H9 (cell line): Measurements from ENCODE around the gene SH3BP5. TPM values are rescaled to one million over a fixed set of nuclear protein-coding genes. Genes with fewer than 3 reads are reported as not detected.

Experiments used
- DNase-seq: peaks from one replicate; pipeline ENCODE4 v3.0.0-alpha.2; 2017
- H2AFZ ChIP-seq: one replicate; pipeline ENCODE4 v1.6.1; 2013; ENCODE audit warnings: mild to moderate bottlenecking, low read length, control low read depth, moderate library complexity
- H2AK5ac ChIP-seq: 2 replicates; pipeline ENCODE4 v1.6.1; 2013; ENCODE audit warnings: low read length, control low read depth, mixed read lengths; ENCODE audit not compliant: insufficient read length
- H2BK120ac ChIP-seq: one replicate; pipeline ENCODE4 v1.6.1; 2013; ENCODE audit warnings: low read depth, mild to moderate bottlenecking, low read length, control low read depth, inconsistent platforms; ENCODE audit not compliant: poor library complexity, severe bottlenecking
- H2BK12ac ChIP-seq: 2 replicates; pipeline ENCODE4 v1.6.1; 2013; ENCODE audit warnings: low read length, control low read depth, mixed read lengths, low read depth; ENCODE audit not compliant: insufficient read length
- H2BK15ac ChIP-seq: 2 replicates; pipeline ENCODE4 v1.6.1; 2013; ENCODE audit warnings: low read depth, low read length, control low read depth
- H2BK20ac ChIP-seq: one replicate; pipeline ENCODE4 v1.6.1; 2013; ENCODE audit warnings: low read depth, mild to moderate bottlenecking, low read length, control low read depth, inconsistent platforms; ENCODE audit not compliant: poor library complexity, severe bottlenecking
- H2BK5ac ChIP-seq: 2 replicates; pipeline ENCODE4 v1.6.1; 2013; ENCODE audit warnings: low read length, control low read depth, mixed read lengths; ENCODE audit not compliant: insufficient read length
- H3K14ac ChIP-seq: 2 replicates; pipeline ENCODE4 v1.6.1; 2013; ENCODE audit warnings: low read length, control low read depth; ENCODE audit not compliant: insufficient read depth
- H3K18ac ChIP-seq: 2 replicates; pipeline ENCODE4 v1.6.1; 2013; ENCODE audit warnings: low read depth, mild to moderate bottlenecking, mixed read lengths, low read length, control low read depth; ENCODE audit not compliant: insufficient read length
- H3K23ac ChIP-seq: 2 replicates; pipeline ENCODE4 v1.6.1; 2013; ENCODE audit warnings: low read length, control low read depth, mixed read lengths, low read depth; ENCODE audit not compliant: insufficient read length
- H3K23me2 ChIP-seq: 2 replicates; pipeline ENCODE4 v1.6.1; 2013; ENCODE audit warnings: low read depth, mild to moderate bottlenecking, mixed read lengths, low read length, control low read depth; ENCODE audit not compliant: insufficient read length, poor library complexity, severe bottlenecking
- H3K27ac ChIP-seq: 2 replicates; pipeline ENCODE4 v1.5.1; 2013; ENCODE audit warnings: low read length, control low read depth, mixed read lengths, low read depth; ENCODE audit not compliant: insufficient read length
- H3K27me3 ChIP-seq: 2 replicates; pipeline ENCODE4 v1.6.1; 2013; ENCODE audit warnings: low read length, control low read depth, inconsistent platforms; ENCODE audit not compliant: insufficient read depth
- H3K4ac ChIP-seq: 2 replicates; pipeline ENCODE4 v1.6.1; 2013; ENCODE audit warnings: low read depth, mild to moderate bottlenecking, control low read depth, inconsistent platforms, low read length, moderate library complexity
- H3K4me1 ChIP-seq: 2 replicates; pipeline ENCODE4 v1.6.1; 2013; ENCODE audit warnings: low read length, control low read depth, inconsistent platforms; ENCODE audit not compliant: insufficient read depth
- H3K4me2 ChIP-seq: 2 replicates; pipeline ENCODE4 v1.6.1; 2013; ENCODE audit warnings: low read length, control low read depth, mixed read lengths; ENCODE audit not compliant: insufficient read length, insufficient read depth
- H3K56ac ChIP-seq: 2 replicates; pipeline ENCODE4 v1.6.1; 2013; ENCODE audit warnings: low read depth, mild to moderate bottlenecking, mixed read lengths, low read length, control low read depth; ENCODE audit not compliant: insufficient read length
- H3K79me1 ChIP-seq: 2 replicates; pipeline ENCODE4 v1.6.1; 2013; ENCODE audit warnings: low read depth, mild to moderate bottlenecking, moderate library complexity, low read length, control low read depth, inconsistent platforms; ENCODE audit not compliant: insufficient read depth, poor library complexity, severe bottlenecking
- H3K79me2 ChIP-seq: 2 replicates; pipeline ENCODE4 v1.6.1; 2013; ENCODE audit warnings: low read length, control low read depth, inconsistent platforms; ENCODE audit not compliant: insufficient read depth
- H3K9ac ChIP-seq: 2 replicates; pipeline ENCODE4 v1.6.1; 2013; ENCODE audit warnings: low read length, control low read depth, mixed read lengths; ENCODE audit not compliant: insufficient read length; ENCODE audit errors: extremely low read depth
- H3K9me3 ChIP-seq: one replicate; pipeline ENCODE4 v1.6.1; 2013; ENCODE audit warnings: low read depth, low read length, inconsistent platforms; ENCODE audit not compliant: control insufficient read depth
- H3T11ph ChIP-seq: one replicate; pipeline ENCODE4 v1.6.1; 2013; ENCODE audit warnings: mild to moderate bottlenecking, low read length, control low read depth, inconsistent platforms
- H4K20me1 ChIP-seq: one replicate; pipeline ENCODE4 v1.6.1; 2013; ENCODE audit not compliant: control insufficient read depth, insufficient read length, insufficient read depth
- H4K5ac ChIP-seq: 2 replicates; pipeline ENCODE4 v1.6.1; 2013; ENCODE audit warnings: low read depth, mild to moderate bottlenecking, mixed read lengths, low read length, control low read depth; ENCODE audit not compliant: insufficient read length
- H4K8ac ChIP-seq: replicated peaks from 2 replicates; pipeline ENCODE4 v1.6.1; 2013; ENCODE audit warnings: low read length, control low read depth, mixed read lengths, low read depth; ENCODE audit not compliant: insufficient read length
- H4K91ac ChIP-seq: 2 replicates; pipeline ENCODE4 v1.6.1; 2013; ENCODE audit warnings: low read depth, mild to moderate bottlenecking, moderate library complexity, mixed read lengths, low read length, control low read depth; ENCODE audit not compliant: insufficient read length
- H3K27ac Mint-ChIP-seq, 3 experiments: 2 replicates in 2 of 3; 3 replicates in 1 of 3; pipeline ENCODE4 v1.8.0; 2020 to 2021; ENCODE audit warnings: mixed read lengths in 3 of 3, mild to moderate bottlenecking in 1 of 3, moderate library complexity in 1 of 3
- H3K27me3 Mint-ChIP-seq: 2 replicates; pipeline ENCODE4 v1.8.0; 2021; ENCODE audit warnings: low read depth, mild to moderate bottlenecking, moderate library complexity, mixed read lengths
- H3K36me3 Mint-ChIP-seq, 3 experiments: 2 replicates in 2 of 3; 3 replicates in 1 of 3; pipeline ENCODE4 v1.8.0; 2020 to 2021; ENCODE audit warnings: low read depth in 3 of 3, mixed read lengths in 3 of 3; ENCODE audit not compliant: insufficient read depth in 1 of 3
- H3K4me1 Mint-ChIP-seq, 2 experiments: 2 replicates each; pipeline ENCODE4 v1.8.0; 2020; ENCODE audit warnings: mixed read lengths in 2 of 2
- H3K4me3 Mint-ChIP-seq, 2 experiments: 2 replicates in 1 of 2; 3 replicates in 1 of 2; pipeline ENCODE4 v1.8.0; 2020 to 2021; ENCODE audit warnings: mild to moderate bottlenecking in 2 of 2, mixed read lengths in 2 of 2, moderate library complexity in 1 of 2
- H3K9me3 Mint-ChIP-seq, 2 experiments: 2 replicates in 1 of 2; 3 replicates in 1 of 2; pipeline ENCODE4 v1.8.0; 2020; ENCODE audit warnings: mild to moderate bottlenecking in 2 of 2, mixed read lengths in 2 of 2, moderate library complexity in 1 of 2
- WGBS: extraction: QIAGEN DNeasy Blood & Tissue Kit; methylation state at CpG from one replicate; pipeline ENCODE4 v1.1.7; 2013; ENCODE audit warnings: missing lambda C conversion rate, low lambda C conversion rate, mixed read lengths; ENCODE audit not compliant: insufficient read length; ENCODE audit errors: extremely low coverage; 5-methylcytosine and 5-hydroxymethylcytosine counted together
- total RNA-seq: library from RNA; stranded (reverse); gene quantifications from 2 replicates; pipeline ENCODE4 v1.2.1, GENCODE V29; 2021
- TF ChIP-seq, protein P1 (sequence below): fragments of 200-600 bp; sonication (generic); conservative IDR thresholded peaks from 3 replicates; pipeline ENCODE4 v1.8.0; 2021; ENCODE audit warnings: antibody characterized with exemption, mild to moderate bottlenecking

Gene SH3BP5
- total RNA-seq, 1 experiment from 2014 or later: 6.8 TPM

DNA sequence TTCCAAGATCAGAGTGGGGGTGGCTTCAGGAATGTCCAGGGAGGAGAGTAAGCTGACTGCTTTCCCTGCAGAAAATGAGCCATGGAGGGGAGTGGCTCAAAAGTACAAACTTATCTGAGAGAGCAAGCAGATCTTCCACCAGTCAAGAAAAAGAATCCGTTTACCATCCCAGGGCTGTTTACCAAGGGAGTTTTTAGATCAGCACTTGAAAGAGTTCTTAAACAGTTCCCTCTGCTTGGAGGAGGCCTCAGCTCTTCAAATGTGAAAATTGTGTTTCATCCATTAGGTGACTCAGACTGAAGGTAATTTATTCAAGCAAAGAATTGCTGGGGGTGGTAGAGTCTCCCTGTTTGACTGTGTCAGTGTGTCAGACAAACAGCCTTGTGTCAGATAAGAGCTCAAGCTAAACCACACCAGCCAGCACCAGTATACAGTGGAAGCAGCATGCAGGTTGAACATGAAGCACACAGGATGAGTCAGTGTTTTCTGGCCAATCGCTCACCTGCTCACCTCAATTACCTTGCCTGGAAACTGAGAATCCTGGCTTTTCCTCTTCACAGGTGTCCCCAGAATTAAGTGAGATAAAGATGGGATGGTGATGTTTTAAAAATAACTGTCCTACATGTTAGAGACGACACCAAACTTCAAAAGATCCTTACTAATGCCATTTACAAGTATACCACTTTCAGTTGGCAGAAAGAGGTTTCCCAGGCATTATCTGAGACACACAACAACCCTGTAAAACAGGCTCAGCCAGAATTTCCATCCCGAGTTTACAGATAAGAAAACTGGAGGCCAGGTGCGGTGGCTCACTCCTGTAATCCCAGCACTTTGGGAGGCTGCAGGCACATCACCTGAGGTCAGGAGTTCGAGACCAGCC lies 21.7 kb downstream of the SH3BP5 start:
- H3K27me3 ChIP-seq: no peaks in the 10 kb centered on the region
- H3K9me3 Mint-ChIP-seq: no peaks in the 10 kb centered on the region; a peak in 1 of 5 replicates
- no peak overlapping the region for H4K91ac ChIP-seq
- no peak overlapping the region for H3K27ac ChIP-seq
- H3K14ac ChIP-seq: no peak overlapping the region
- H2BK15ac ChIP-seq: no peak overlapping the region
- no peak overlapping the region for H2AFZ ChIP-seq
- no peaks in the 10 kb centered on the region for H3K23me2 ChIP-seq
- H3K4me3 Mint-ChIP-seq: no peak overlapping the region
- H2BK5ac ChIP-seq: no peak overlapping the region
- no peak overlapping the region for H3K9ac ChIP-seq
- H3K27ac Mint-ChIP-seq: peak overlapping the region; percentile 69 to 97 (median 71); a peak in 5 of 7 replicates
- H2AK5ac ChIP-seq: no peak overlapping the region
- peaks cover 9% of the 10 kb centered on the region for H3K4me1 ChIP-seq
- no peak overlapping the region for H2BK20ac ChIP-seq
- H3K23ac ChIP-seq: no peak overlapping the region
- H4K8ac ChIP-seq: no peak overlapping the region
- no CpG with 5 or more reads among the region's 6 CpGs for WGBS
- no peak overlapping the region for H3T11ph ChIP-seq
- H3K9me3 ChIP-seq: no peaks in the 10 kb centered on the region
- DNase-seq: no peak
- H2BK12ac ChIP-seq: no peak overlapping the region
- peaks cover 49 to 51% of the 10 kb centered on the region in 2 experiments for H3K4me1 Mint-ChIP-seq
- no peaks in the 10 kb centered on the region for H3K27me3 Mint-ChIP-seq
- no peak overlapping the region for H4K5ac ChIP-seq
- TF ChIP-seq, protein P1, sequence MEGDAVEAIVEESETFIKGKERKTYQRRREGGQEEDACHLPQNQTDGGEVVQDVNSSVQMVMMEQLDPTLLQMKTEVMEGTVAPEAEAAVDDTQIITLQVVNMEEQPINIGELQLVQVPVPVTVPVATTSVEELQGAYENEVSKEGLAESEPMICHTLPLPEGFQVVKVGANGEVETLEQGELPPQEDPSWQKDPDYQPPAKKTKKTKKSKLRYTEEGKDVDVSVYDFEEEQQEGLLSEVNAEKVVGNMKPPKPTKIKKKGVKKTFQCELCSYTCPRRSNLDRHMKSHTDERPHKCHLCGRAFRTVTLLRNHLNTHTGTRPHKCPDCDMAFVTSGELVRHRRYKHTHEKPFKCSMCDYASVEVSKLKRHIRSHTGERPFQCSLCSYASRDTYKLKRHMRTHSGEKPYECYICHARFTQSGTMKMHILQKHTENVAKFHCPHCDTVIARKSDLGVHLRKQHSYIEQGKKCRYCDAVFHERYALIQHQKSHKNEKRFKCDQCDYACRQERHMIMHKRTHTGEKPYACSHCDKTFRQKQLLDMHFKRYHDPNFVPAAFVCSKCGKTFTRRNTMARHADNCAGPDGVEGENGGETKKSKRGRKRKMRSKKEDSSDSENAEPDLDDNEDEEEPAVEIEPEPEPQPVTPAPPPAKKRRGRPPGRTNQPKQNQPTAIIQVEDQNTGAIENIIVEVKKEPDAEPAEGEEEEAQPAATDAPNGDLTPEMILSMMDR: no peak
- 0 out of 7 replicates have a peak, but pooled peaks cover 0 to 4% (median 0%) of the 10 kb centered on the region in 3 experiments for H3K36me3 Mint-ChIP-seq
- H3K18ac ChIP-seq: no peak overlapping the region
- H3K79me2 ChIP-seq: no peaks in the 10 kb centered on the region
- no peak overlapping the region for H3K56ac ChIP-seq
- H3K4ac ChIP-seq: no peak overlapping the region
- no peaks in the 10 kb centered on the region for H3K79me1 ChIP-seq
- no peak overlapping the region for H3K4me2 ChIP-seq
- H2BK120ac ChIP-seq: no peak overlapping the region
- no peaks in the 10 kb centered on the region for H4K20me1 ChIP-seq
